Right lobe of liver (tissue), 4 donors: ENCODE results near the gene DUSP7.

Experiments
- CTCF ChIP-seq, 4 donors: fragments of 200-600 bp in 3 of 4; fragments of 450-650 bp in 1 of 4; IDR thresholded peaks; one replicate each; pipeline versions ENCODE4 v1.5.1 to v1.8.0; 2016 to 2022; ENCODE audit warnings: antibody characterized with exemption in 4 of 4, mild to moderate bottlenecking in 2 of 4
- POLR2A ChIP-seq: fragments of 450-650 bp; IDR thresholded peaks from one replicate; pipeline ENCODE4 v1.6.1; 2017; ENCODE audit warnings: antibody characterized with exemption, mild to moderate bottlenecking
- donor health status: DM: no; HTN: no; CAD: no.
- donor health status: DM: no; HTN: no; CAD: no.
- donor health status: DM: no; HTN: yes; CAD: no.

- TF ChIP-seq POLR2A: no peak
- TF ChIP-seq CTCF (IDR thresholded peaks at IDR 0.05): no peak
These were observed 12.4 kb upstream of the DUSP7 start for GRCh38 chr3:52068730-52069129.
